ENCODE results near the gene NPAS4. TPM values are rescaled to one million over a fixed set of nuclear protein-coding genes. Genes with fewer than 3 reads are reported as not detected.

Gene NPAS4
- total and polyA plus RNA-seq, 11 donors: 0.04 to 0.75 TPM; not detected in 9

DNA sequence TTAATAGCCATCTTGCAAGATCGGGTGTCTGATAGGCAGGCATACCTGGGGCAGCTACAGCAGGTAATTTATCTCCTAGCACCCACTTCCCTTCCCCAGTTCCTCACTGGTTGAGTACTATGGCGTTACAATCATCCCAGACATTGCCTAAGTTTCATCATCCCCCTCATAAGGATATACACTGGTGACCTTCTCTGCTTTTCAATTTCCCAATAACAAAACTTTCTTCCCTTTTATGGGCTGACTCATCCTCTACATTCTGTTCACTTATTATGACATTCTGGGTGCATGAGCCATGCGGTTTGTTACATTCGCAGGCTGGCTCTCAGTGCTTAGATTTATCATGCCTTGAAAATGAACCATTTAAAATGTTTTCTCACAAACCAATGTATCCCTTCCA is 22.8 kb downstream of the NPAS4 start:
- intact Hi-C loops (cut with DNase I): no loop called here

DNA sequence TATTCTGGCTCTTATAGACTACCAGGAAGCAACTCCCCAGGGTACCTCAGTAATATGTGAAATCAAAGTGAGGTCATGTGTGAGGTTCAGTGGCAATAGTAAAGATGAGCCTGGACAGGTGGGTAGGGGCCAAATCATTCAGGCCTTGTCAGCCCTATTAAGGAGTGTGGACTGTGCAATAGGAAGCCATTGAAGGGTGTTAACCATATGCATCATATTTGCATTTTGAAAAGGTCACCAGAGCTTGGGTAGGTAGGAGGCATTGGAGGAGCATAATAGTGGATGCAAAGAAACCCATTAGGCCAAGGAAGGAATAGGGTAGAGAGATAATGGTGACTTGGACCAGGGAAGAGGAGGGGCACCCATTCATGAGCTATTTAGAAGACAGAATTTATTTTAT is 26.2 kb downstream of the NPAS4 start:
- Histone ChIP-seq H3K27me3 (no peaks in the 10 kb centered on the region), H3K9me3 (peaks cover 0 to 16% (median 7%) of the 10 kb centered on the region in 12 donors), H3K4me1 (peaks cover 0 to 8% (median 0%) of the 10 kb centered on the region in 12 donors), H3K27ac (no peak overlapping the region), H3K36me3 (no peaks in the 10 kb centered on the region), H3K4me3 (no peak overlapping the region)
- DNase-seq (no peak), ATAC-seq (no peak)
- TF ChIP-seq POLR2A (IDR thresholded peaks at IDR 0.05): no peak
- TF ChIP-seq, protein P1, sequence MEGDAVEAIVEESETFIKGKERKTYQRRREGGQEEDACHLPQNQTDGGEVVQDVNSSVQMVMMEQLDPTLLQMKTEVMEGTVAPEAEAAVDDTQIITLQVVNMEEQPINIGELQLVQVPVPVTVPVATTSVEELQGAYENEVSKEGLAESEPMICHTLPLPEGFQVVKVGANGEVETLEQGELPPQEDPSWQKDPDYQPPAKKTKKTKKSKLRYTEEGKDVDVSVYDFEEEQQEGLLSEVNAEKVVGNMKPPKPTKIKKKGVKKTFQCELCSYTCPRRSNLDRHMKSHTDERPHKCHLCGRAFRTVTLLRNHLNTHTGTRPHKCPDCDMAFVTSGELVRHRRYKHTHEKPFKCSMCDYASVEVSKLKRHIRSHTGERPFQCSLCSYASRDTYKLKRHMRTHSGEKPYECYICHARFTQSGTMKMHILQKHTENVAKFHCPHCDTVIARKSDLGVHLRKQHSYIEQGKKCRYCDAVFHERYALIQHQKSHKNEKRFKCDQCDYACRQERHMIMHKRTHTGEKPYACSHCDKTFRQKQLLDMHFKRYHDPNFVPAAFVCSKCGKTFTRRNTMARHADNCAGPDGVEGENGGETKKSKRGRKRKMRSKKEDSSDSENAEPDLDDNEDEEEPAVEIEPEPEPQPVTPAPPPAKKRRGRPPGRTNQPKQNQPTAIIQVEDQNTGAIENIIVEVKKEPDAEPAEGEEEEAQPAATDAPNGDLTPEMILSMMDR (IDR thresholded peaks at IDR 0.05): no peak
- intact Hi-C loops (cut with DNase I): no loop called here

More for the DNA sequence above, 22.8 kb downstream of the NPAS4 start:
- Histone ChIP-seq H3K27ac (peak overlapping the region in 1 of 12 donors; percentile 49), H3K9me3 (peaks cover 0 to 16% (median 7%) of the 10 kb centered on the region in 12 donors), H3K36me3 (no peaks in the 10 kb centered on the region), H3K4me1 (peaks cover 0 to 8% (median 0%) of the 10 kb centered on the region in 12 donors), H3K27me3 (no peaks in the 10 kb centered on the region), H3K4me3 (no peak overlapping the region)
- WGBS, 4 donors: 81 to 87% (median 84%) methylated on average over 4 of the region's 4 CpGs
- DNase-seq (no peak), ATAC-seq (no peak)
- TF ChIP-seq, protein P1 (IDR thresholded peaks at IDR 0.05): no peak
- TF ChIP-seq POLR2A (IDR thresholded peaks at IDR 0.05): no peak

DNA sequence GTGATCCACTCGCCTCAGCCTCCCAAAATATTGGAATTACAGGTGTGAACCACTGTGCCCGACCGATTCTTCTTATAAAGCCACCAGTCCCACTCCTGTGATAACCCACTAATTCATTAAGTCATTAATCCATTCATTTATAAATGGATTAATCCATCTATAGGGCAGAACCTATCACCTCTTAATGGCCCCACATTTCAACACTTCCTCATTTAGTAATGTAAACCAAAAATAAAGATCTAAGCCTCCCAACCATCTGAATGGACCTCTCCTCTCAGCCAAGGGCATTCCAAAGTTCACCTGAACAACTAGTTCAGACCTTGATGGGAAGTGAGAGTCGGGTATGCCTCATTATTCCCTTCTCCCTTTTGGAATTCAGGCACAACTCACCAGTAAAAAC is 27.7 kb downstream of the NPAS4 start:
- TF ChIP-seq, protein P1 (IDR thresholded peaks at IDR 0.05): no peak
- Histone ChIP-seq H3K36me3 (no peaks in the 10 kb centered on the region), H3K4me3 (no peak overlapping the region), H3K9me3 (peaks cover 0 to 6% (median 2%) of the 10 kb centered on the region in 12 donors), H3K4me1 (peaks cover 0 to 8% (median 0%) of the 10 kb centered on the region in 12 donors), H3K27me3 (no peaks in the 10 kb centered on the region), H3K27ac (no peak overlapping the region)
- DNase-seq (no peak), ATAC-seq (no peak)
- intact Hi-C loops (cut with DNase I): no loop called here
- 75 to 80% (median 78%) methylated on average over 4 of the region's 4 CpGs for WGBS, 4 donors

DNA sequence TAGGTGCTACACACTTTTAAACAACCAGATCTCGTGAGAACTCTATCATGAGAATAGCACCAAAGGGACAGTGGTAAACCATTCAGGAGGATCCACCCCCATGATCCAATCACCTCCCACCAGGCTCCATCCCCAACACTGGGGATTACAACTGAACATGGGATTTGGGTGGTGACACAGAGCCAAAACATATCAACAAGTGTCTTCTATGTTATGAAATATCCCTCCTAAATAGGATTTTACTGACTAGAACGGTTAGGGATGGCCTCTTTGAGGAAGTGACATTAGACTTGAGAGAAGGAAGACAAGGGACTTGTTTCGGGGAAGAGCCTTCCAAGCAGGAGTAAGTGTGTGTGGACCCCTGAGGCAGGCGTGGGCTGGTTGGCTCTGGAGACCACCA is 29.7 kb downstream of the NPAS4 start:
- Histone ChIP-seq H3K36me3 (no peaks in the 10 kb centered on the region), H3K4me3 (no peak overlapping the region), H3K27me3 (no peaks in the 10 kb centered on the region), H3K9me3 (no peaks in the 10 kb centered on the region), H3K27ac (no peak overlapping the region), H3K4me1 (no peaks in the 10 kb centered on the region)
- 60 to 67% (median 65%) methylated on average over 4 of the region's 4 CpGs for WGBS, 4 donors
- TF ChIP-seq, protein P1 (IDR thresholded peaks at IDR 0.05): no peak
- TF ChIP-seq POLR2A (IDR thresholded peaks at IDR 0.05): no peak
- no peak for DNase-seq
- no peak for ATAC-seq
- intact Hi-C loops (cut with DNase I): no loop called here

Measured in heart left ventricle (tissue), 16 donors.